Loucy (cell line): Measurements from ENCODE around the gene VSIG2.
A peak's percentile ranks its signal among the peaks of the same experiment; 100 is the strongest.

Experiments used
- H2AFZ ChIP-seq: fragments of 200-600 bp; sonication (generic); 2 replicates; pipeline ENCODE4 v1.6.0; 2016; ENCODE audit warnings: antibody characterized with exemption, mild to moderate bottlenecking, low read length, moderate library complexity
- H3F3A ChIP-seq: fragments of 200-600 bp; 2 replicates; pipeline ENCODE4 v1.6.0; 2016; ENCODE audit warnings: antibody characterized with exemption, low read depth, mild to moderate bottlenecking
- H3K27me3 ChIP-seq: fragments of 200-600 bp; sonication (generic); 2 replicates; pipeline ENCODE4 v1.6.1; 2014; ENCODE audit warnings: low read length, mild to moderate bottlenecking; ENCODE audit not compliant: insufficient read depth, poor library complexity, severe bottlenecking
- H3K36me3 ChIP-seq: fragments of 200-600 bp; sonication (generic); 2 replicates; pipeline ENCODE4 v1.6.1; 2016; ENCODE audit warnings: low read length; ENCODE audit not compliant: insufficient read depth
- H3K4me1 ChIP-seq: fragments of 200-600 bp; sonication (generic); 2 replicates; pipeline ENCODE4 v1.5.1; 2014; ENCODE audit warnings: low read length, mild to moderate bottlenecking; ENCODE audit not compliant: insufficient read depth, poor library complexity, severe bottlenecking
- H3K4me2 ChIP-seq: fragments of 200-600 bp; sonication (generic); 2 replicates; pipeline ENCODE4 v1.6.0; 2014; ENCODE audit warnings: antibody characterized with exemption, low read length, low read depth, mild to moderate bottlenecking; ENCODE audit not compliant: poor library complexity, severe bottlenecking
- H3K4me3 ChIP-seq: fragments of 200-600 bp; sonication (generic); 2 replicates; pipeline ENCODE4 v1.5.1; 2014; ENCODE audit warnings: low read length, mild to moderate bottlenecking, mixed read lengths; ENCODE audit not compliant: poor library complexity, severe bottlenecking
- H3K79me2 ChIP-seq: fragments of 200-600 bp; sonication (generic); 2 replicates; pipeline ENCODE4 v1.6.1; 2014; ENCODE audit warnings: low read length; ENCODE audit not compliant: insufficient read depth
- H3K9ac ChIP-seq: fragments of 200-600 bp; sonication (generic); 2 replicates; pipeline ENCODE4 v1.6.0; 2014; ENCODE audit warnings: mild to moderate bottlenecking, low read depth, low read length, moderate library complexity; ENCODE audit not compliant: poor library complexity, severe bottlenecking
- H3K9me2 ChIP-seq: fragments of 200-600 bp; sonication (generic); replicated peaks from 2 replicates; pipeline ENCODE4 v1.6.1; 2016; ENCODE audit warnings: low read depth, low read length, mixed read lengths
- H3K9me3 ChIP-seq: fragments of 200-600 bp; sonication (generic); 2 replicates; pipeline ENCODE4 v1.6.1; 2014; ENCODE audit warnings: mild to moderate bottlenecking, antibody characterized with exemption, low read length, low read depth; ENCODE audit not compliant: insufficient read depth
- H4K20me1 ChIP-seq: fragments of 200-600 bp; sonication (generic); 2 replicates; pipeline ENCODE4 v1.6.0; 2014; ENCODE audit warnings: antibody characterized with exemption, low read length, mild to moderate bottlenecking; ENCODE audit not compliant: insufficient read depth, poor library complexity, severe bottlenecking
- CTCF ChIP-seq: fragments of 200-600 bp; sonication (generic); conservative IDR thresholded peaks from 2 replicates; pipeline ENCODE4 v1.5.1; 2014; ENCODE audit warnings: mild to moderate bottlenecking, antibody characterized with exemption, low read length
- EZH2phosphoT487 ChIP-seq: fragments of 200-600 bp; IDR thresholded peaks from 2 replicates; pipeline ENCODE4 v1.6.1; 2018; ENCODE audit warnings: antibody characterized with exemption, mild to moderate bottlenecking, moderate library complexity, borderline replicate concordance

The VSIG2 gene

GRCh38 chr11:124727474-124727873 lies 24.6 kb downstream of the VSIG2 start:
- Histone ChIP-seq H3K27me3 (no peaks in the 10 kb centered on the region), H3K4me2 (no peak overlapping the region), H3K9ac (no peak overlapping the region), H3F3A (no peaks in the 10 kb centered on the region), H4K20me1 (no peaks in the 10 kb centered on the region), H3K79me2 (no peaks in the 10 kb centered on the region), H3K9me3 (no peaks in the 10 kb centered on the region), H3K9me2 (no peaks in the 10 kb centered on the region), H3K36me3 (no peaks in the 10 kb centered on the region), H3K4me1 (peaks cover 48% of the 10 kb centered on the region), H2AFZ (no peak overlapping the region), H3K4me3 (no peak overlapping the region)
- TF ChIP-seq EZH2phosphoT487 (no peak), CTCF (no peak)

- peak overlapping the region; percentile 72 for H3K4me2 ChIP-seq
Measured at GRCh38 chr11:124725719-124726105, 26.3 kb downstream of the VSIG2 start.

GRCh38 chr11:124724979-124725718 lies 26.9 kb downstream of the VSIG2 start:
- H3K36me3 ChIP-seq: no peaks in the 10 kb centered on the region
- peak overlapping the region; percentile 72 for H3K4me2 ChIP-seq
- no peak for TF ChIP-seq CTCF
- TF ChIP-seq EZH2phosphoT487: no peak
- peak overlapping the region; percentile 53 for H3K4me3 ChIP-seq
- H3K9me3 ChIP-seq: no peaks in the 10 kb centered on the region
- peak overlapping the region; percentile 51 for H3K9ac ChIP-seq
- H3K27me3 ChIP-seq: no peaks in the 10 kb centered on the region
- peak overlapping the region; percentile 78 for H2AFZ ChIP-seq
- H3K4me1 ChIP-seq: peaks cover 43% of the 10 kb centered on the region
- no peaks in the 10 kb centered on the region for H3F3A ChIP-seq
- H3K9me2 ChIP-seq: no peaks in the 10 kb centered on the region
- no peaks in the 10 kb centered on the region for H3K79me2 ChIP-seq
- H4K20me1 ChIP-seq: no peaks in the 10 kb centered on the region

More at GRCh38 chr11:124725719-124726105, 26.3 kb downstream of the VSIG2 start:
- Histone ChIP-seq H3F3A (no peaks in the 10 kb centered on the region), H3K4me1 (peaks cover 43% of the 10 kb centered on the region), H3K27me3 (no peaks in the 10 kb centered on the region), H2AFZ (peak overlapping the region; percentile 78), H3K9me2 (no peaks in the 10 kb centered on the region), H3K4me3 (peak overlapping the region; percentile 53), H3K9me3 (no peaks in the 10 kb centered on the region), H3K36me3 (no peaks in the 10 kb centered on the region), H3K9ac (peak overlapping the region; percentile 51), H3K79me2 (no peaks in the 10 kb centered on the region), H4K20me1 (no peaks in the 10 kb centered on the region)
- TF ChIP-seq EZH2phosphoT487 (no peak), CTCF (no peak)
